Naive B cell (primary cell): ENCODE data around the gene CYP4B1. TPM values are rescaled to one million over a fixed set of nuclear protein-coding genes. Genes with fewer than 3 reads are reported as not detected.
"Not testable (repeated sequence)": the region's sequence is repeated elsewhere in the genome, so short reads cannot be mapped to it uniquely, and the experiment has no call there.

Source experiments
- ATAC-seq, 2 donors: fragments of 150-1000 bp; cut with Tn5 transposase; 2 replicates each; pipeline ENCODE4 v1.10.0; 2021; ENCODE audit warnings: low read depth in 2 of 2, mild to moderate bottlenecking in 2 of 2, moderate library complexity in 2 of 2
- DNase-seq: peaks from one replicate; pipeline ENCODE4 v3.0.0; 2022
- H3K27ac Mint-ChIP-seq, 6 donors: one replicate each; pipeline ENCODE4 v1.8.0; 2020 to 2022; ENCODE audit warnings: mild to moderate bottlenecking in 6 of 6, mixed read lengths in 6 of 6, moderate library complexity in 5 of 6, inconsistent platforms in 2 of 6
- H3K27me3 Mint-ChIP-seq, 3 donors: one replicate each; pipeline ENCODE4 v1.8.0; 2021 to 2022; ENCODE audit warnings: mixed read lengths in 3 of 3, mild to moderate bottlenecking in 1 of 3
- H3K36me3 Mint-ChIP-seq, 2 donors: one replicate each; pipeline ENCODE4 v1.8.0; 2020 to 2022; ENCODE audit warnings: mixed read lengths in 2 of 2, inconsistent platforms in 1 of 2, mild to moderate bottlenecking in 1 of 2
- H3K4me1 Mint-ChIP-seq, 3 donors: one replicate each; pipeline ENCODE4 v1.8.0; 2020 to 2022; ENCODE audit warnings: mixed read lengths in 3 of 3, inconsistent platforms in 1 of 3, mild to moderate bottlenecking in 1 of 3, moderate library complexity in 1 of 3
- H3K4me3 Mint-ChIP-seq, 8 donors: one replicate each; pipeline ENCODE4 v1.8.0; 2020 to 2022; ENCODE audit warnings: mild to moderate bottlenecking in 8 of 8, mixed read lengths in 8 of 8, moderate library complexity in 8 of 8, inconsistent platforms in 2 of 8
- H3K9me3 Mint-ChIP-seq, 7 donors: one replicate each; pipeline ENCODE4 v1.8.0; 2020 to 2022; ENCODE audit warnings: mixed read lengths in 7 of 7, mild to moderate bottlenecking in 5 of 7, inconsistent platforms in 2 of 7, moderate library complexity in 1 of 7
- polyA plus RNA-seq, 6 donors: library from polyadenylated mRNA; unstranded; fragments of 300-500 nt; fragmentation: Illumina TruSeq; gene quantifications; one replicate each; pipeline ENCODE4 v1.2.3, GENCODE V29; 2021; ENCODE audit warnings: low read depth in 6 of 6

The CYP4B1 gene
- polyA plus RNA-seq, 6 donors from 2014 or later = not detected

- no peak overlapping the region for H3K4me3 Mint-ChIP-seq
Measured at GRCh38 chr1:46769028-46769740, 29.7 kb upstream of the CYP4B1 start.

GRCh38 chr1:46770541-46770940 lies 28.3 kb upstream of the CYP4B1 start:
- no peak for ATAC-seq
- Mint-ChIP-seq H3K4me1 (no peaks in the 10 kb centered on the region), H3K27ac (no peak overlapping the region), H3K4me3 (no peak overlapping the region), H3K36me3 (peaks cover 13 to 27% of the 10 kb centered on the region in 2 donors), H3K9me3 (peaks cover 19 to 66% (median 48%) of the 10 kb centered on the region in 7 donors), H3K27me3 (peaks cover 16 to 19% (median 18%) of the 10 kb centered on the region in 3 donors)
- DNase-seq = no peak

More at GRCh38 chr1:46769028-46769740, 29.7 kb upstream of the CYP4B1 start:
- Mint-ChIP-seq H3K36me3 (peaks cover 13 to 27% of the 10 kb centered on the region in 2 donors), H3K27ac (no peak overlapping the region), H3K4me1 (no peaks in the 10 kb centered on the region), H3K27me3 (peaks cover 16 to 19% (median 18%) of the 10 kb centered on the region in 3 donors), H3K9me3 (peaks cover 19 to 58% (median 47%) of the 10 kb centered on the region in 7 donors)
- ATAC-seq (no peak), DNase-seq (no peak)

- DNase-seq (no peak), ATAC-seq (no peak)
- Mint-ChIP-seq H3K4me1 (no peaks in the 10 kb centered on the region), H3K4me3 (no peak overlapping the region), H3K9me3 (peaks cover 19 to 66% (median 50%) of the 10 kb centered on the region in 7 donors), H3K36me3 (peaks cover 13 to 27% of the 10 kb centered on the region in 2 donors), H3K27ac (no peak overlapping the region), H3K27me3 (peaks cover 7 to 10% (median 9%) of the 10 kb centered on the region in 3 donors)
Measured at GRCh38 chr1:46772571-46772970, 26.3 kb upstream of the CYP4B1 start.

GRCh38 chr1:46774297-46774696 lies 24.5 kb upstream of the CYP4B1 start:
- no peak overlapping the region for H3K27ac Mint-ChIP-seq
- DNase-seq = no peak

GRCh38 chr1:46778456-46778855 lies 20.4 kb upstream of the CYP4B1 start:
- DNase-seq, H3K4me1 Mint-ChIP-seq, H3K4me3 Mint-ChIP-seq, H3K36me3 Mint-ChIP-seq, ATAC-seq, H3K27ac Mint-ChIP-seq: not testable (repeated sequence)
- H3K27me3 Mint-ChIP-seq = peaks cover 5 to 13% (median 8%) of the 10 kb centered on the region in 3 donors
- peaks cover 3 to 32% (median 17%) of the 10 kb centered on the region in 7 donors for H3K9me3 Mint-ChIP-seq

More at GRCh38 chr1:46774297-46774696, 24.5 kb upstream of the CYP4B1 start:
- Mint-ChIP-seq H3K4me1 (no peaks in the 10 kb centered on the region), H3K4me3 (no peak overlapping the region), H3K9me3 (peaks cover 17 to 55% (median 40%) of the 10 kb centered on the region in 7 donors), H3K36me3 (peaks cover 13 to 18% of the 10 kb centered on the region in 2 donors), H3K27me3 (no peaks in the 10 kb centered on the region)
- ATAC-seq = no peak

- H3K36me3 Mint-ChIP-seq = peaks cover 0 to 11% of the 10 kb centered on the region in 2 donors
- DNase-seq (no peak), ATAC-seq (no peak)
- H3K9me3 Mint-ChIP-seq = peaks cover 3 to 26% (median 10%) of the 10 kb centered on the region in 7 donors
- peaks cover 13 to 38% (median 20%) of the 10 kb centered on the region in 3 donors for H3K27me3 Mint-ChIP-seq
- H3K4me1 Mint-ChIP-seq = no peaks in the 10 kb centered on the region
- no peak overlapping the region for H3K4me3 Mint-ChIP-seq
- no peak overlapping the region for H3K27ac Mint-ChIP-seq
Measured at GRCh38 chr1:46784666-46785065, 14.2 kb upstream of the CYP4B1 start.

- not testable (repeated sequence) for ATAC-seq, H3K4me3 Mint-ChIP-seq, H3K27ac Mint-ChIP-seq, DNase-seq, H3K4me1 Mint-ChIP-seq, H3K36me3 Mint-ChIP-seq
- Mint-ChIP-seq H3K27me3 (peaks cover 7 to 37% (median 22%) of the 10 kb centered on the region in 3 donors), H3K9me3 (peaks cover 2 to 16% (median 11%) of the 10 kb centered on the region in 7 donors)
Measured at GRCh38 chr1:46788634-46789033, 10.2 kb upstream of the CYP4B1 start.

- H3K4me1 Mint-ChIP-seq = no peaks in the 10 kb centered on the region
Measured at GRCh38 chr1:46790446-46791101, 8.3 kb upstream of the CYP4B1 start.

GRCh38 chr1:46793126-46793525 lies 5.7 kb upstream of the CYP4B1 start:
- Mint-ChIP-seq H3K27ac (no peak overlapping the region), H3K27me3 (peaks cover 9 to 38% (median 35%) of the 10 kb centered on the region in 3 donors), H3K9me3 (peaks cover 0 to 15% (median 9%) of the 10 kb centered on the region in 7 donors), H3K4me3 (no peak overlapping the region), H3K4me1 (no peaks in the 10 kb centered on the region), H3K36me3 (no peaks in the 10 kb centered on the region)
- ATAC-seq (no peak), DNase-seq (no peak)

More at GRCh38 chr1:46790446-46791101, 8.3 kb upstream of the CYP4B1 start:
- no peak for DNase-seq
- ATAC-seq = no peak
- Mint-ChIP-seq H3K27ac (no peak overlapping the region), H3K36me3 (no peaks in the 10 kb centered on the region), H3K4me3 (no peak overlapping the region), H3K27me3 (peaks cover 5 to 33% (median 19%) of the 10 kb centered on the region in 3 donors), H3K9me3 (peaks cover 0 to 14% (median 9%) of the 10 kb centered on the region in 7 donors)

- H3K36me3 Mint-ChIP-seq = no peaks in the 10 kb centered on the region
Measured at GRCh38 chr1:46797696-46798470, 963 bp upstream of the CYP4B1 start.

GRCh38 chr1:46800742-46801141 lies 1.9 kb downstream of the CYP4B1 start:
- DNase-seq = no peak
- Mint-ChIP-seq H3K4me3 (no peak overlapping the region), H3K4me1 (no peaks in the 10 kb centered on the region), H3K36me3 (no peaks in the 10 kb centered on the region), H3K27ac (no peak overlapping the region), H3K27me3 (peaks cover 15 to 27% (median 23%) of the 10 kb centered on the region in 3 donors), H3K9me3 (peaks cover 0 to 6% (median 0%) of the 10 kb centered on the region in 7 donors)
- no peak for ATAC-seq

More at GRCh38 chr1:46797696-46798470, 963 bp upstream of the CYP4B1 start:
- no peak for ATAC-seq
- Mint-ChIP-seq H3K4me1 (no peaks in the 10 kb centered on the region), H3K9me3 (peaks cover 0 to 10% (median 3%) of the 10 kb centered on the region in 7 donors), H3K4me3 (no peak overlapping the region), H3K27me3 (peaks cover 10 to 23% (median 23%) of the 10 kb centered on the region in 3 donors), H3K27ac (no peak overlapping the region)
- no peak for DNase-seq

- no peaks in the 10 kb centered on the region for H3K4me1 Mint-ChIP-seq
- no peak overlapping the region for H3K4me3 Mint-ChIP-seq
- H3K27ac Mint-ChIP-seq = no peak overlapping the region
- no peaks in the 10 kb centered on the region for H3K36me3 Mint-ChIP-seq
- no peak for ATAC-seq
- DNase-seq = no peak
- H3K9me3 Mint-ChIP-seq = peaks cover 0 to 5% (median 0%) of the 10 kb centered on the region in 7 donors
- peaks cover 15 to 28% (median 19%) of the 10 kb centered on the region in 3 donors for H3K27me3 Mint-ChIP-seq
Measured at GRCh38 chr1:46801323-46802055, 2.6 kb downstream of the CYP4B1 start.
